ENCODE data around the gene ZNRF1. TPM values are rescaled to one million over a fixed set of nuclear protein-coding genes. Genes with fewer than 3 reads are reported as not detected.
A peak's percentile ranks its signal among the peaks of the same experiment; 100 is the strongest.

The ZNRF1 gene
- total and polyA plus RNA-seq, 2 of the 13 experiments (the other 11 are each of a cell fraction or from before 2014, with no cell fraction given): 43.9 to 58.7 TPM

- TF ChIP-seq ATF5 (CRISPR knock-in tag; IDR thresholded peaks at IDR 0.05; ENCODE audit: low read depth) (0 out of 2 replicates have a peak, but pooled peaks have one; percentile 13), ZBTB46 (CRISPR knock-in tag; IDR thresholded peaks at IDR 0.05; ENCODE audit: borderline replicate concordance) (peak; percentile 71), ZNF83 (CRISPR knock-in tag; IDR thresholded peaks at IDR 0.05; ENCODE audit: borderline replicate concordance) (no peak), CENPBD1 (CRISPR knock-in tag; IDR thresholded peaks at IDR 0.05; ENCODE audit: borderline replicate concordance, low read depth) (no peak), EZH2 (conservative IDR thresholded peaks at IDR 0.05; ENCODE audit: low read depth, low read length) (no peak), NR1H2 (CRISPR knock-in tag; IDR thresholded peaks at IDR 0.05; ENCODE audit: borderline replicate concordance, low read depth) (no peak; the same call in 1 of the 2 replicates), GATA4 (IDR thresholded peaks at IDR 0.05; ENCODE audit: borderline replicate concordance, low read depth) (no peak), IRF1 (CRISPR knock-in tag; IDR thresholded peaks at IDR 0.05; ENCODE audit: low read depth) (0 out of 2 replicates have a peak, but pooled peaks have one; percentile 1), SP4 (CRISPR knock-in tag; IDR thresholded peaks at IDR 0.05) (peak; percentile 73; the same call in 1 of the 2 replicates), NR2F1 (CRISPR knock-in tag; IDR thresholded peaks at IDR 0.05) (0 out of 4 replicates have a peak, but pooled peaks of 1 of the 2 experiments have one; percentile 13), ZNF362 (CRISPR knock-in tag; IDR thresholded peaks at IDR 0.05; ENCODE audit: borderline replicate concordance) (no peak), ZNF256 (CRISPR knock-in tag; conservative IDR thresholded peaks at IDR 0.05) (peak; percentile 85; the same call in 1 of the 2 replicates), ZBTB44 (CRISPR knock-in tag; IDR thresholded peaks at IDR 0.05) (no peak), PAXIP1 (CRISPR knock-in tag; conservative IDR thresholded peaks at IDR 0.05) (0 out of 2 replicates have a peak, but pooled peaks have one; percentile 39), U2AF2 (IDR thresholded peaks at IDR 0.05; ENCODE audit: low read depth, low read length) (no peak), NR3C1 (CRISPR knock-in tag; IDR thresholded peaks at IDR 0.05) (no peak)
Measured at GRCh38 chr16:75110637-75111513, 112.1 kb downstream of the ZNRF1 start (continued).

Data from HepG2 (cell line).